Body of pancreas (tissue), 4 donors: Measurements from ENCODE around the gene SLC17A2. TPM values are rescaled to one million over a fixed set of nuclear protein-coding genes. Genes with fewer than 3 reads are reported as not detected.

Source experiments
- ATAC-seq: fragments of 150-250 bp; one replicate; pipeline ENCODE4 v1.9.1; 2016
- DNase-seq, 4 donors: peaks; one replicate each; pipeline ENCODE4 v3.0.0-alpha.2; 2019
- H3K27ac ChIP-seq, 4 donors: fragments of 200-600 bp; sonication (generic); 1 replicate in 3 of 4; 2 replicates in 1 of 4; pipeline versions ENCODE4 v1.5.1 to v1.6.1; 2016 to 2019; ENCODE audit warnings: mild to moderate bottlenecking in 1 of 4, mixed read lengths in 1 of 4, moderate library complexity in 1 of 4
- H3K27me3 ChIP-seq, 2 donors: fragments of 200-600 bp; sonication (generic); one replicate each; pipeline ENCODE4 v1.6.0; 2016; ENCODE audit warnings: mild to moderate bottlenecking in 1 of 2
- H3K36me3 ChIP-seq, 2 donors: fragments of 200-600 bp; sonication (generic); replicated peaks in 1 of 2; 2 replicates each; pipeline ENCODE4 v1.5.1; 2016; ENCODE audit warnings: low read depth in 2 of 2; ENCODE audit not compliant: insufficient read depth in 1 of 2
- H3K4me1 ChIP-seq: fragments of 200-600 bp; sonication (generic); one replicate; pipeline ENCODE4 v1.6.0; 2016
- H3K4me3 ChIP-seq, 2 donors: fragments of 200-600 bp; sonication (generic); 1 replicate in 1 of 2; 2 replicates in 1 of 2; pipeline ENCODE4 v1.5.1; 2016 to 2019
- H3K9me3 ChIP-seq, 3 donors: fragments of 200-600 bp; sonication (generic); 1 replicate in 2 of 3; 2 replicates in 1 of 3; pipeline ENCODE4 v1.5.1; 2016
- POLR2A ChIP-seq, 3 donors: fragments of 450-650 bp; IDR thresholded peaks; one replicate each; pipeline ENCODE4 v1.6.1; 2016; ENCODE audit warnings: antibody characterized with exemption in 3 of 3, mild to moderate bottlenecking in 2 of 3
- WGBS, 2 donors: methylation state at CpG; one replicate each; pipeline ENCODE4 v1.1.5; 2017; 5-methylcytosine and 5-hydroxymethylcytosine counted together
- intact Hi-C: fragments of 100-400 bp; cut with DNase I; formaldehyde crosslinking; loops from one replicate; pipeline ENCODE4 v1.15.1; 2023
- total RNA-seq, 2 donors: library from RNA; depleted of rRNA; stranded (reverse); fragments of >200 nt; gene quantifications; one replicate each; pipeline ENCODE4 v1.1.0, GENCODE V29; 2016
- TF ChIP-seq, protein P1 (sequence below), 7 experiments: fragments of 450-650 bp in 4 of 7; fragments of 200-600 bp in 3 of 7; sonication (generic) in 3 of 7; IDR thresholded peaks; one replicate each; pipeline ENCODE4 v1.5.1; 2016 to 2019; ENCODE audit warnings: antibody characterized with exemption in 7 of 7

SLC17A2 gene
- total RNA-seq, 2 donors from 2014 or later, result not detected

DNA sequence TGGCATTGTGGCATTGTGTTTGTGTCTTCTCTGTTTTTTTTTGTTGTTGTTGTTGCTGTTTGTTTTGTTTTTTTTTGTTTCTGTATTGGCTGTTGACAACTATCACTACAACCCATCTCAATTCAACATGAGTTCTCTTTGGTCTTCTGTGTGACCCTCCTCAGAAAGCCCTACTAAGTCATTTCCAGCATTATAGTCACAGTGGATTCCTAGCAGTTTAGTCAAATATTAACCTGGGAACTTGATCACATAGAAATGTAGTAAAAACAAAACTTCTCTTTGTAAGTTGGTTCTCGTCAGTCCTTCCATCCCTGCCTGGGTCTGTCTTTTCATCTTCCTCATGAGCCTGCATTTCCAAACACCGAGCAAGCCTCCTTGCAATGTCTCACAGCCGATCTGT, 16.8 kb downstream of the SLC17A2 start:
- intact Hi-C loops, result no loop called here
- H3K27me3 ChIP-seq, result no peaks in the 10 kb centered on the region
- H3K4me3 ChIP-seq, result no peak overlapping the region
- no peak for DNase-seq
- WGBS, 2 donors, result 63 to 82% methylated on average over 3 of the region's 3 CpGs
- TF ChIP-seq, protein P1, sequence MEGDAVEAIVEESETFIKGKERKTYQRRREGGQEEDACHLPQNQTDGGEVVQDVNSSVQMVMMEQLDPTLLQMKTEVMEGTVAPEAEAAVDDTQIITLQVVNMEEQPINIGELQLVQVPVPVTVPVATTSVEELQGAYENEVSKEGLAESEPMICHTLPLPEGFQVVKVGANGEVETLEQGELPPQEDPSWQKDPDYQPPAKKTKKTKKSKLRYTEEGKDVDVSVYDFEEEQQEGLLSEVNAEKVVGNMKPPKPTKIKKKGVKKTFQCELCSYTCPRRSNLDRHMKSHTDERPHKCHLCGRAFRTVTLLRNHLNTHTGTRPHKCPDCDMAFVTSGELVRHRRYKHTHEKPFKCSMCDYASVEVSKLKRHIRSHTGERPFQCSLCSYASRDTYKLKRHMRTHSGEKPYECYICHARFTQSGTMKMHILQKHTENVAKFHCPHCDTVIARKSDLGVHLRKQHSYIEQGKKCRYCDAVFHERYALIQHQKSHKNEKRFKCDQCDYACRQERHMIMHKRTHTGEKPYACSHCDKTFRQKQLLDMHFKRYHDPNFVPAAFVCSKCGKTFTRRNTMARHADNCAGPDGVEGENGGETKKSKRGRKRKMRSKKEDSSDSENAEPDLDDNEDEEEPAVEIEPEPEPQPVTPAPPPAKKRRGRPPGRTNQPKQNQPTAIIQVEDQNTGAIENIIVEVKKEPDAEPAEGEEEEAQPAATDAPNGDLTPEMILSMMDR (IDR thresholded peaks at IDR 0.05), result no peak
- no peak for TF ChIP-seq POLR2A (IDR thresholded peaks at IDR 0.05)
- no peak for ATAC-seq
- no peak overlapping the region for H3K27ac ChIP-seq
- no peaks in the 10 kb centered on the region for H3K9me3 ChIP-seq
- H3K36me3 ChIP-seq, result no peaks in the 10 kb centered on the region
- H3K4me1 ChIP-seq, result no peaks in the 10 kb centered on the region

DNA sequence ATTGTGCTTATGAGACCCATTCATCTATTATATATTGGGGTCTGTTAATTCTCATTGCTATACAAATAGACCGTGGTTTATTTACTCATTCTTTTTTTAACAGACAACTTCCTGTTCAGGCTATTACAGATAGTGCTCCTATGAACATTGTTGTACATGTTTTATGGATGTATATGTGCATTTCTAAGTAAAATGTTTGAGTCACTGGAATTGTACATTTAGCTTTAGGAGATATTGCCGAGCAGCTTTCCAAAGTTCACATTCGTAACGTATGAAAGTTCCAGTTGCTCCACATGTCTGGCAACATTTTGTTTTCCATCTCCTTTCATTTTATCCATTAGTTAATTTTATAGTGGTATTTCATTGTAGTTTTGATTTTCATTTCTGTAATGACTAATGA, 19.1 kb downstream of the SLC17A2 start:
- 67% methylated on average over 4 of the region's 4 CpGs for WGBS, 2 donors

DNA sequence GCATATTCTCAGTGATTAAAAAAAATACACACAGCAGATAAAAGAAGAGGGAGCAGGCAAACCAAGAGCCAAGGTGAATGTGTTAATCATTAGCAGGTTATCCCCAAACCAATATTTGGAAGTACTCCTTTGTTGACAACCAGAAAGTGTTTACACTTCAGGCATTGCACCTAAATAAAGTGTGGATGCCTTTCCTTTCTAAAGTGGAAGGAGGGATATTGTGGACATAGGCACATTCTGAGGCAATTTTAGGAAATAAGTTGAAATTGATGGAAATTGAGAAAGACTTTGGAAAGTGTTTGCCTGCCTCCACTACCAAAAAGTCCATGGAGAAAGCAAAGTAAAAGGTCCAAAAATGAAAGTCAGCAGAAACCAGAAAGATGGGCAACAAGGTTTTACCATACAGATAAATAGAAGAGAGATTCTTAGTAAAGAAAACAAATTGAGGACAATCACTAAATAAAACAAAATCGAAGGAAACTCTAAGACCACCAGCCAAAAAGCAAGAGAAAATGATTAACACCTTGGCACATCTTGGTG, 22.9 kb downstream of the SLC17A2 start:
- TF ChIP-seq, protein P1 (IDR thresholded peaks at IDR 0.05), result no peak
- TF ChIP-seq POLR2A (IDR thresholded peaks at IDR 0.05), result no peak
- Histone ChIP-seq H3K36me3 (no peaks in the 10 kb centered on the region), H3K4me1 (peaks cover 8% of the 10 kb centered on the region), H3K27me3 (no peaks in the 10 kb centered on the region), H3K9me3 (no peaks in the 10 kb centered on the region), H3K27ac (no peak overlapping the region), H3K4me3 (no peak overlapping the region)
- WGBS, 2 donors, result 42 to 56% methylated on average over 1 of the region's 1 CpG
- no peak for ATAC-seq
- DNase-seq, result no peak
- intact Hi-C loops, result no loop called here

More for the DNA sequence above, 19.1 kb downstream of the SLC17A2 start:
- no peak overlapping the region for H3K4me3 ChIP-seq
- intact Hi-C loops, result no loop called here
- no peaks in the 10 kb centered on the region for H3K9me3 ChIP-seq
- no peak overlapping the region for H3K27ac ChIP-seq
- no peak for ATAC-seq
- no peaks in the 10 kb centered on the region for H3K36me3 ChIP-seq
- peaks cover 8% of the 10 kb centered on the region for H3K4me1 ChIP-seq
- TF ChIP-seq, protein P1 (IDR thresholded peaks at IDR 0.05), result no peak
- TF ChIP-seq POLR2A (IDR thresholded peaks at IDR 0.05), result no peak
- H3K27me3 ChIP-seq, result no peaks in the 10 kb centered on the region
- no peak for DNase-seq

DNA sequence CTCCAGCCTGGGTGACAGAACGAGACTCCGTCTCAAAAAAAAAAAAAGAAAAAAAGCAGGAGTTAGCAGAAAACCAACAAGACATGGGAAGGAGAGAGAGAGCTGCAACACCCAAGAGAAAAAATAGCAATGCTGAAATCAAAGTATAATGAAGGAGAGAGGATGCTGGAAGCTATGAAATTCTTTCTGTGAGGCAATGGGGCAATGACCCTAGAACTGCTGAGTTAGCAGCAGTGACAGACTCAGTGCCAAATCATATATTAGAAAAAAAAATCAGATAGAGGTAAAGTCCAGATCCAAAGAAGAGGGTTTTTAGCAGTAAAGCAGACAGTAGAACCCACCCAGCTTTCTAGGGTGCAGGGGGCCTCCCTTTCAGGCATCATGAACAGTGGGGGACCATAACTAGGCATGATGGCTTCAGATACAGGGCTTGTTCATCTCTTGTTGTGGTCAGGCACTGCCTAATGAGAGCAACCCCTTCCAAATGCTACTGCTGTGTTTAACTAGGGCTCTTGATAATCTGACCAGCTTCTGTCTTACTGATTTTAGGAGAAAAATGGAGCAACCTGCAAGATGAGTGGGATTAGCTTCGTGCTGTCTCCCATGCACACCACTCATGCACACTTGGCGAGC, 26.9 kb downstream of the SLC17A2 start:
- no peaks in the 10 kb centered on the region for H3K27me3 ChIP-seq
- no peaks in the 10 kb centered on the region for H3K9me3 ChIP-seq
- no peak overlapping the region for H3K27ac ChIP-seq
- H3K4me3 ChIP-seq, result no peak overlapping the region
- intact Hi-C loops, result no loop called here
- H3K4me1 ChIP-seq, result peaks cover 26% of the 10 kb centered on the region
- ATAC-seq (no peak), DNase-seq (no peak)
- TF ChIP-seq, protein P1 (IDR thresholded peaks at IDR 0.05), result no peak
- no peak for TF ChIP-seq POLR2A (IDR thresholded peaks at IDR 0.05)
- no peaks in the 10 kb centered on the region for H3K36me3 ChIP-seq
- WGBS, 2 donors, result 95 to 97% methylated on average over 4 of the region's 4 CpGs

DNA sequence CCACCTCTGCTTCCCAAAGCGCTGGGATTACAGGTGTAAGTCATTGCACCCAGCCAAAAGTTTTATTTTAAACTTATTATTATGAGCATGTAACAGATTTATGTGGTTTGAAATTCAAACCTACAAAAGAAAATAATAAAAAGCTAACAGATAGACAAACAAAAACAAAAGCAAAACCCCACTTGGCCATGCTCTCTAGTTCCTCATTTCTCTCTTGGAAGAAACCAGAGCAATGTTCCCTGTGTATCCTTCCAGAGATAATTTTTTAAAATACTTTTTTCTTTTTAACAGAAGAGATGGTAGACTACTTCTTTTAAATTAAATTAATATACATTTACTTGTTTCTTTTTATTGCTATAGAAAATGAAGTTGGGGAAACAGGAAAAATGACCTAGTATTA, 28.4 kb downstream of the SLC17A2 start:
- WGBS, 2 donors, result 95 to 100% methylated on average over 1 of the region's 1 CpG
- H3K36me3 ChIP-seq, result no peaks in the 10 kb centered on the region
- no peaks in the 10 kb centered on the region for H3K27me3 ChIP-seq
- peaks cover 18% of the 10 kb centered on the region for H3K4me1 ChIP-seq
- H3K27ac ChIP-seq, result no peak overlapping the region
- TF ChIP-seq, protein P1 (IDR thresholded peaks at IDR 0.05), result no peak
- TF ChIP-seq POLR2A (IDR thresholded peaks at IDR 0.05), result no peak
- intact Hi-C loops, result no loop called here
- DNase-seq (no peak), ATAC-seq (no peak)
- no peaks in the 10 kb centered on the region for H3K9me3 ChIP-seq
- no peak overlapping the region for H3K4me3 ChIP-seq
